ENCODE measurements around the gene SPHK2.

The SPHK2 gene

GRCh38 chr19:48644355-48644754 lies 25.0 kb downstream of the SPHK2 start:
- no peak overlapping the region for H3K4me3 ChIP-seq (ENCODE audit: low read depth, low read length)
- peaks cover 9% of the 10 kb centered on the region for H3K4me1 ChIP-seq (ENCODE audit: control insufficient read depth, insufficient read depth, low read length)
- TF ChIP-seq, protein P1, sequence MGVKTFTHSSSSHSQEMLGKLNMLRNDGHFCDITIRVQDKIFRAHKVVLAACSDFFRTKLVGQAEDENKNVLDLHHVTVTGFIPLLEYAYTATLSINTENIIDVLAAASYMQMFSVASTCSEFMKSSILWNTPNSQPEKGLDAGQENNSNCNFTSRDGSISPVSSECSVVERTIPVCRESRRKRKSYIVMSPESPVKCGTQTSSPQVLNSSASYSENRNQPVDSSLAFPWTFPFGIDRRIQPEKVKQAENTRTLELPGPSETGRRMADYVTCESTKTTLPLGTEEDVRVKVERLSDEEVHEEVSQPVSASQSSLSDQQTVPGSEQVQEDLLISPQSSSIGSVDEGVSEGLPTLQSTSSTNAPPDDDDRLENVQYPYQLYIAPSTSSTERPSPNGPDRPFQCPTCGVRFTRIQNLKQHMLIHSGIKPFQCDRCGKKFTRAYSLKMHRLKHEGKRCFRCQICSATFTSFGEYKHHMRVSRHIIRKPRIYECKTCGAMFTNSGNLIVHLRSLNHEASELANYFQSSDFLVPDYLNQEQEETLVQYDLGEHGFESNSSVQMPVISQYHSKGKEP (tag by site-specific recombination; IDR thresholded peaks at IDR 0.05), result no peak
- no peak for TF ChIP-seq ZBTB6 (tag by site-specific recombination; IDR thresholded peaks at IDR 0.05)
- no peak for TF ChIP-seq ZNF488 (tag by site-specific recombination; IDR thresholded peaks at IDR 0.05)
- no peaks in the 10 kb centered on the region for H3K9me3 ChIP-seq (ENCODE audit: control insufficient read depth, insufficient read depth, low read depth, low read length)
- H3K36me3 ChIP-seq (ENCODE audit: control insufficient read depth in 2 of 2, insufficient read depth in 1 of 2, low read length in 2 of 2), result no peaks in the 10 kb centered on the region
- POLR2A ChIA-PET, result interaction anchor here (0.7 to 3.9 kb wide), 4 partner anchors 10 to 308 kb away, joined by 3 to 39 read pairs (median 8); partner anchors contain the start of genes RPL18 and SPHK2
- H3K27ac ChIP-seq (ENCODE audit: extremely low read depth, low read depth, low read length), result 0 out of 2 replicates have a peak overlapping the region, but pooled peaks have one; percentile 19
- CTCF ChIA-PET, result interaction anchor here (0.6 to 3.5 kb wide), 4 partner anchors 13 to 453 kb away, joined by 3 to 27 read pairs (median 14); partner anchors contain the start of gene HSD17B14

GRCh38 chr19:48644839-48645619 lies 25.7 kb downstream of the SPHK2 start:
- CTCF ChIA-PET, result interaction anchor here (0.6 to 3.5 kb wide), 22 partner anchors 8 to 436 kb away, joined by 3 to 30 read pairs (median 5); partner anchors contain the start of gene HSD17B14
- Histone ChIP-seq H3K36me3 (ENCODE audit: control insufficient read depth in 2 of 2, insufficient read depth in 1 of 2, low read length in 2 of 2) (no peaks in the 10 kb centered on the region), H3K9me3 (ENCODE audit: control insufficient read depth, insufficient read depth, low read depth, low read length) (no peaks in the 10 kb centered on the region), H3K27ac (ENCODE audit: extremely low read depth, low read depth, low read length) (peak overlapping the region; percentile 70; the same call in 1 of the 2 replicates), H3K4me3 (ENCODE audit: low read depth, low read length) (peak overlapping the region; percentile 44), H3K4me1 (ENCODE audit: control insufficient read depth, insufficient read depth, low read length) (peaks cover 9% of the 10 kb centered on the region)
- POLR2A ChIA-PET, result interaction anchor here (0.6 to 3.9 kb wide), 22 partner anchors 8 to 355 kb away, joined by 3 to 39 read pairs (median 4); partner anchors contain the start of genes BCAT2, DBP, FUT1 and RPL18
- no peak for TF ChIP-seq OVOL3 (tag by site-specific recombination; IDR thresholded peaks at IDR 0.05)
- no peak for TF ChIP-seq ZNF239 (tag by site-specific recombination; IDR thresholded peaks at IDR 0.05)
- TF ChIP-seq ZBTB17 (tag by site-specific recombination; IDR thresholded peaks at IDR 0.05), result peak; percentile 92
- TF ChIP-seq ZBTB20 (tag by site-specific recombination; IDR thresholded peaks at IDR 0.05), result peak; percentile 10; the same call in 1 of the 2 replicates
- no peak for TF ChIP-seq IKZF3 (tag by site-specific recombination; IDR thresholded peaks at IDR 0.05)
- TF ChIP-seq GLIS2 (tag by site-specific recombination; IDR thresholded peaks at IDR 0.05), result 0 out of 2 replicates have a peak, but pooled peaks have one; percentile 1
- TF ChIP-seq ZNF335 (tag by site-specific recombination; conservative IDR thresholded peaks at IDR 0.05), result peak; percentile 89
- TF ChIP-seq, protein P1 (tag by site-specific recombination; IDR thresholded peaks at IDR 0.05), result 0 out of 2 replicates have a peak, but pooled peaks have one; percentile 50
- no peak for TF ChIP-seq HOXA7 (CRISPR knock-in tag; IDR thresholded peaks at IDR 0.05; ENCODE audit: borderline replicate concordance)
- TF ChIP-seq, protein P2, sequence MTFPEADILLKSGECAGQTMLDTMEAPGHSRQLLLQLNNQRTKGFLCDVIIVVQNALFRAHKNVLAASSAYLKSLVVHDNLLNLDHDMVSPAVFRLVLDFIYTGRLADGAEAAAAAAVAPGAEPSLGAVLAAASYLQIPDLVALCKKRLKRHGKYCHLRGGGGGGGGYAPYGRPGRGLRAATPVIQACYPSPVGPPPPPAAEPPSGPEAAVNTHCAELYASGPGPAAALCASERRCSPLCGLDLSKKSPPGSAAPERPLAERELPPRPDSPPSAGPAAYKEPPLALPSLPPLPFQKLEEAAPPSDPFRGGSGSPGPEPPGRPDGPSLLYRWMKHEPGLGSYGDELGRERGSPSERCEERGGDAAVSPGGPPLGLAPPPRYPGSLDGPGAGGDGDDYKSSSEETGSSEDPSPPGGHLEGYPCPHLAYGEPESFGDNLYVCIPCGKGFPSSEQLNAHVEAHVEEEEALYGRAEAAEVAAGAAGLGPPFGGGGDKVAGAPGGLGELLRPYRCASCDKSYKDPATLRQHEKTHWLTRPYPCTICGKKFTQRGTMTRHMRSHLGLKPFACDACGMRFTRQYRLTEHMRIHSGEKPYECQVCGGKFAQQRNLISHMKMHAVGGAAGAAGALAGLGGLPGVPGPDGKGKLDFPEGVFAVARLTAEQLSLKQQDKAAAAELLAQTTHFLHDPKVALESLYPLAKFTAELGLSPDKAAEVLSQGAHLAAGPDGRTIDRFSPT (tag by site-specific recombination; IDR thresholded peaks at IDR 0.05), result peak; percentile 42; the same call in 1 of the 2 replicates
- no peak for TF ChIP-seq ZNF670 (tag by site-specific recombination; IDR thresholded peaks at IDR 0.05; ENCODE audit: low read depth)
- 0 out of 2 replicates have a peak, but pooled peaks have one; percentile 59 for TF ChIP-seq ZXDB (tag by site-specific recombination; IDR thresholded peaks at IDR 0.05)
- TF ChIP-seq, protein P3, sequence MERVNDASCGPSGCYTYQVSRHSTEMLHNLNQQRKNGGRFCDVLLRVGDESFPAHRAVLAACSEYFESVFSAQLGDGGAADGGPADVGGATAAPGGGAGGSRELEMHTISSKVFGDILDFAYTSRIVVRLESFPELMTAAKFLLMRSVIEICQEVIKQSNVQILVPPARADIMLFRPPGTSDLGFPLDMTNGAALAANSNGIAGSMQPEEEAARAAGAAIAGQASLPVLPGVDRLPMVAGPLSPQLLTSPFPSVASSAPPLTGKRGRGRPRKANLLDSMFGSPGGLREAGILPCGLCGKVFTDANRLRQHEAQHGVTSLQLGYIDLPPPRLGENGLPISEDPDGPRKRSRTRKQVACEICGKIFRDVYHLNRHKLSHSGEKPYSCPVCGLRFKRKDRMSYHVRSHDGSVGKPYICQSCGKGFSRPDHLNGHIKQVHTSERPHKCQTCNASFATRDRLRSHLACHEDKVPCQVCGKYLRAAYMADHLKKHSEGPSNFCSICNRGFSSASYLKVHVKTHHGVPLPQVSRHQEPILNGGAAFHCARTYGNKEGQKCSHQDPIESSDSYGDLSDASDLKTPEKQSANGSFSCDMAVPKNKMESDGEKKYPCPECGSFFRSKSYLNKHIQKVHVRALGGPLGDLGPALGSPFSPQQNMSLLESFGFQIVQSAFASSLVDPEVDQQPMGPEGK (tag by site-specific recombination; IDR thresholded peaks at IDR 0.05), result peak; percentile 43
- TF ChIP-seq ZNF398 (tag by site-specific recombination; IDR thresholded peaks at IDR 0.05), result peak; percentile 82

Data from HEK293 (cell line).